ENCODE results near the gene ABHD8. TPM values are rescaled to one million over a fixed set of nuclear protein-coding genes. Genes with fewer than 3 reads are reported as not detected.

The ABHD8 gene
- total and polyA plus RNA-seq, 2 of the 13 experiments (the other 11 are each of a cell fraction or from before 2014, with no cell fraction given), result 6.3 to 7.2 TPM

DNA sequence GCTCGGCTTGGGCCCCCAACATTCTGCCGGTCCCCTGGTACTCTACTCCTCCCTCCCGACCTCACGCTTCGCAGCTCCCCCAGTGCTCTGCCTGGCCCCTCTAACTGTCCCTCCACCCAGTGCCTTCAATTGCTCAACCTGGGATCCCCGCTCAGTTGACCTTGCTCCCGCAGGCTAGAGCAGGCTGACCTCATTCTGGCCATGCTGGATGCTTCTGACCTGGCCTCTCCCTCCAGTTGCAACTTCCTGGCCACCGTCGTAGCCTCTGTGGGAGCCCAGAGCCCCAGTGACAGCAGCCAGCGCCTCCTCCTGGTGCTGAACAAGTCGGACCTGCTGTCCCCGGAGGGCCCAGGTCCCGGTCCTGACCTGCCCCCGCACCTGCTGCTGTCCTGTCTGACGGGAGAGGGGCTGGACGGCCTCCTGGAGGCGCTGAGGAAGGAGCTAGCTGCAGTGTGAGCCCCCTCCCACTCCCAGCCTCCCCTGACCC is 37.7 kb upstream of the ABHD8 start:
- ChIA-PET CTCF (ENCODE audit: low intra/inter-chr PET ratio, low total read pairs) (no interaction called here), POLR2A (interaction anchor here (1.0 kb wide), 1 partner anchor 79 kb away, joined by 4 read pairs; the partner anchor contains the start of gene MVB12A)
- intact Hi-C loops (cut with micrococcal nuclease; ENCODE audit: unreplicated experiment), result loop anchor here (10.0 kb wide), 1 partner anchor 124 kb away; the partner anchor contains the start of gene NXNL1
- Histone ChIP-seq H3K4me1 (ENCODE audit: insufficient read depth, low read length) (peaks cover 46% of the 10 kb centered on the region), H3K27ac (ENCODE audit: extremely low read length, insufficient read depth, low read length) (peak overlapping the region; percentile 66), H4K20me1 (ENCODE audit: insufficient read depth, low read length) (no peaks in the 10 kb centered on the region), H3K79me2 (ENCODE audit: insufficient read depth, low read length) (peaks cover 7% of the 10 kb centered on the region), H3K9me3 (ENCODE audit: low read length) (no peaks in the 10 kb centered on the region), H3K27me3 (ENCODE audit: control insufficient read depth in 1 of 2, insufficient read depth in 2 of 2, low read length in 2 of 2) (no peaks in the 10 kb centered on the region; a peak in 1 of 5 replicates), H2AFZ (ENCODE audit: low read length) (no peak overlapping the region), H3K4me2 (ENCODE audit: low read depth, low read length) (peak overlapping the region; percentile 72), H3K4me3 (replicated peaks in 1 of 3; ENCODE audit: insufficient read depth in 1 of 3, low read depth in 2 of 3, low read length in 3 of 3) (peak overlapping the region in 2 of 3 experiments; percentile 19 to 46; a peak in 2 of 6 replicates), H3K9ac (ENCODE audit: insufficient read depth, low read depth, low read length) (peak overlapping the region; percentile 20; the same call in 1 of the 2 replicates), H3K36me3 (replicated peaks in 1 of 2; ENCODE audit: control insufficient read depth in 1 of 2, insufficient read depth in 2 of 2, low read length in 2 of 2) (peaks cover 1 to 9% of the 10 kb centered on the region in 2 experiments; a peak in 1 of 5 replicates)
- no TSS peak for BruUV-seq (replicated peaks)
- FAIRE-seq (peak; percentile 76), ATAC-seq (peak; percentile 71), DNase-seq (ENCODE audit: low spot score) (peak; percentile 81)
- WGBS (ENCODE audit: low lambda C conversion rate), result 31% methylated on average over 16 of the region's 17 CpGs
- in situ Hi-C loops (cut with HindIII; ENCODE audit: extremely low pct_ligation_motif_present, low pct_unique_long_range_greater_than_20kb), result no loop called here
- no peak for TF ChIP-seq SCMH1 (CRISPR knock-in tag; IDR thresholded peaks at IDR 0.05; ENCODE audit: borderline replicate concordance)
- 0 out of 2 replicates have a peak, but pooled peaks have one; percentile 41 for TF ChIP-seq MEF2D (CRISPR knock-in tag; IDR thresholded peaks at IDR 0.05)
- TF ChIP-seq HNF4G (IDR thresholded peaks at IDR 0.05; ENCODE audit: borderline replicate concordance, low read depth, low read length), result no peak
- 0 out of 2 replicates have a peak, but pooled peaks have one; percentile 53 for TF ChIP-seq HNF4G (CRISPR knock-in tag; IDR thresholded peaks at IDR 0.05; ENCODE audit: borderline replicate concordance, low read depth)
- TF ChIP-seq EZH2 (conservative IDR thresholded peaks at IDR 0.05; ENCODE audit: low read depth, low read length), result no peak
- TF ChIP-seq TAF1 (CRISPR knock-in tag; IDR thresholded peaks at IDR 0.05), result no peak
- no peak for TF ChIP-seq HMG20B (CRISPR knock-in tag; conservative IDR thresholded peaks at IDR 0.05)
- no peak for TF ChIP-seq NFYC (CRISPR knock-in tag; IDR thresholded peaks at IDR 0.05)
- TF ChIP-seq, protein P1, sequence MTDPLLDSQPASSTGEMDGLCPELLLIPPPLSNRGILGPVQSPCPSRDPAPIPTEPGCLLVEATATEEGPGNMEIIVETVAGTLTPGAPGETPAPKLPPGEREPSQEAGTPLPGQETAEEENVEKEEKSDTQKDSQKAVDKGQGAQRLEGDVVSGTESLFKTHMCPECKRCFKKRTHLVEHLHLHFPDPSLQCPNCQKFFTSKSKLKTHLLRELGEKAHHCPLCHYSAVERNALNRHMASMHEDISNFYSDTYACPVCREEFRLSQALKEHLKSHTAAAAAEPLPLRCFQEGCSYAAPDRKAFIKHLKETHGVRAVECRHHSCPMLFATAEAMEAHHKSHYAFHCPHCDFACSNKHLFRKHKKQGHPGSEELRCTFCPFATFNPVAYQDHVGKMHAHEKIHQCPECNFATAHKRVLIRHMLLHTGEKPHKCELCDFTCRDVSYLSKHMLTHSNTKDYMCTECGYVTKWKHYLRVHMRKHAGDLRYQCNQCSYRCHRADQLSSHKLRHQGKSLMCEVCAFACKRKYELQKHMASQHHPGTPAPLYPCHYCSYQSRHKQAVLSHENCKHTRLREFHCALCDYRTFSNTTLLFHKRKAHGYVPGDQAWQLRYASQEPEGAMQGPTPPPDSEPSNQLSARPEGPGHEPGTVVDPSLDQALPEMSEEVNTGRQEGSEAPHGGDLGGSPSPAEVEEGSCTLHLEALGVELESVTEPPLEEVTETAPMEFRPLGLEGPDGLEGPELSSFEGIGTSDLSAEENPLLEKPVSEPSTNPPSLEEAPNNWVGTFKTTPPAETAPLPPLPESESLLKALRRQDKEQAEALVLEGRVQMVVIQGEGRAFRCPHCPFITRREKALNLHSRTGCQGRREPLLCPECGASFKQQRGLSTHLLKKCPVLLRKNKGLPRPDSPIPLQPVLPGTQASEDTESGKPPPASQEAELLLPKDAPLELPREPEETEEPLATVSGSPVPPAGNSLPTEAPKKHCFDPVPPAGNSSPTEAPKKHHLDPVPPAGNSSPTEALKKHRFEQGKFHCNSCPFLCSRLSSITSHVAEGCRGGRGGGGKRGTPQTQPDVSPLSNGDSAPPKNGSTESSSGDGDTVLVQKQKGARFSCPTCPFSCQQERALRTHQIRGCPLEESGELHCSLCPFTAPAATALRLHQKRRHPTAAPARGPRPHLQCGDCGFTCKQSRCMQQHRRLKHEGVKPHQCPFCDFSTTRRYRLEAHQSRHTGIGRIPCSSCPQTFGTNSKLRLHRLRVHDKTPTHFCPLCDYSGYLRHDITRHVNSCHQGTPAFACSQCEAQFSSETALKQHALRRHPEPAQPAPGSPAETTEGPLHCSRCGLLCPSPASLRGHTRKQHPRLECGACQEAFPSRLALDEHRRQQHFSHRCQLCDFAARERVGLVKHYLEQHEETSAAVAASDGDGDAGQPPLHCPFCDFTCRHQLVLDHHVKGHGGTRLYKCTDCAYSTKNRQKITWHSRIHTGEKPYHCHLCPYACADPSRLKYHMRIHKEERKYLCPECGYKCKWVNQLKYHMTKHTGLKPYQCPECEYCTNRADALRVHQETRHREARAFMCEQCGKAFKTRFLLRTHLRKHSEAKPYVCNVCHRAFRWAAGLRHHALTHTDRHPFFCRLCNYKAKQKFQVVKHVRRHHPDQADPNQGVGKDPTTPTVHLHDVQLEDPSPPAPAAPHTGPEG (CRISPR knock-in tag; IDR thresholded peaks at IDR 0.05), result peak; percentile 94
- TF ChIP-seq ZNF704 (CRISPR knock-in tag; IDR thresholded peaks at IDR 0.05; ENCODE audit: borderline replicate concordance), result peak; percentile 40; the same call in 1 of the 2 replicates
- no peak for TF ChIP-seq KLF11 (CRISPR knock-in tag; IDR thresholded peaks at IDR 0.05)
- TF ChIP-seq ZNF615 (CRISPR knock-in tag; IDR thresholded peaks at IDR 0.05; ENCODE audit: borderline replicate concordance), result no peak
- TF ChIP-seq BHLHE40 (IDR thresholded peaks at IDR 0.05; ENCODE audit: low read length), result no peak
- TF ChIP-seq, protein P2, sequence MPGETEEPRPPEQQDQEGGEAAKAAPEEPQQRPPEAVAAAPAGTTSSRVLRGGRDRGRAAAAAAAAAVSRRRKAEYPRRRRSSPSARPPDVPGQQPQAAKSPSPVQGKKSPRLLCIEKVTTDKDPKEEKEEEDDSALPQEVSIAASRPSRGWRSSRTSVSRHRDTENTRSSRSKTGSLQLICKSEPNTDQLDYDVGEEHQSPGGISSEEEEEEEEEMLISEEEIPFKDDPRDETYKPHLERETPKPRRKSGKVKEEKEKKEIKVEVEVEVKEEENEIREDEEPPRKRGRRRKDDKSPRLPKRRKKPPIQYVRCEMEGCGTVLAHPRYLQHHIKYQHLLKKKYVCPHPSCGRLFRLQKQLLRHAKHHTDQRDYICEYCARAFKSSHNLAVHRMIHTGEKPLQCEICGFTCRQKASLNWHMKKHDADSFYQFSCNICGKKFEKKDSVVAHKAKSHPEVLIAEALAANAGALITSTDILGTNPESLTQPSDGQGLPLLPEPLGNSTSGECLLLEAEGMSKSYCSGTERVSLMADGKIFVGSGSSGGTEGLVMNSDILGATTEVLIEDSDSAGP (CRISPR knock-in tag; IDR thresholded peaks at IDR 0.05; ENCODE audit: borderline replicate concordance), result peak; percentile 75
- no peak for TF ChIP-seq U2AF1 (optimal IDR thresholded peaks at IDR 0.05; ENCODE audit: low read depth, low read length)
